ENCODE measurements around the gene SLC6A19.

The SLC6A19 gene

DNA sequence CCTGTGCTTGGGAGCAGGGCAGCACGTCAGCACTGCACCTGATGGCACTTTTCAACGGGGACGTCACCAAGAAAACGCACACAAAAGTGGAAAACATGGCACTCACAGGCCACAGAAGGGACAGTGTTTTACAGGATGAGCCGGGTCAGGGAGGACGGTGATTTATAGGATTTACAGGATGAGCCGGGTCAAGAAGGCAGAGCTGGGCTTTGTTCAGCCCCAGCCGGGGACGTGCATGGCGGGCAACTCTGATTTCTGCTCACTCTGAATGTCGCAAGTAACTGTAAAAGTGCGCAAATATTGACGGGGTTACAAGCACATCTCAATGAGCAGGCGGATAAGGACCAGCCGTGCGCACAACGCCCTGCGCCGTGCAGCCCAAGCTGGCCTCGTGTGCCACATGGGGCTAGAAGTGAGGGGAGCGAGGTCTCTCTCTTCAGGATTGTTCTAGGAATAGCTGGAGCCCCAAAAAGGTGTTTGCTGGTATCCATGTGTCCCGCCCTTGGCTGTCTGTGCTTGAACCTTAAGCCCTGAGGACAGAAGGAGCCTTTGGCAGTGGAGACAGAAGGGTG is 40.2 kb downstream of the SLC6A19 start:
- no peak for DNase-seq (ENCODE audit: low read depth in 1 of 2, low spot score in 1 of 2)

DNA sequence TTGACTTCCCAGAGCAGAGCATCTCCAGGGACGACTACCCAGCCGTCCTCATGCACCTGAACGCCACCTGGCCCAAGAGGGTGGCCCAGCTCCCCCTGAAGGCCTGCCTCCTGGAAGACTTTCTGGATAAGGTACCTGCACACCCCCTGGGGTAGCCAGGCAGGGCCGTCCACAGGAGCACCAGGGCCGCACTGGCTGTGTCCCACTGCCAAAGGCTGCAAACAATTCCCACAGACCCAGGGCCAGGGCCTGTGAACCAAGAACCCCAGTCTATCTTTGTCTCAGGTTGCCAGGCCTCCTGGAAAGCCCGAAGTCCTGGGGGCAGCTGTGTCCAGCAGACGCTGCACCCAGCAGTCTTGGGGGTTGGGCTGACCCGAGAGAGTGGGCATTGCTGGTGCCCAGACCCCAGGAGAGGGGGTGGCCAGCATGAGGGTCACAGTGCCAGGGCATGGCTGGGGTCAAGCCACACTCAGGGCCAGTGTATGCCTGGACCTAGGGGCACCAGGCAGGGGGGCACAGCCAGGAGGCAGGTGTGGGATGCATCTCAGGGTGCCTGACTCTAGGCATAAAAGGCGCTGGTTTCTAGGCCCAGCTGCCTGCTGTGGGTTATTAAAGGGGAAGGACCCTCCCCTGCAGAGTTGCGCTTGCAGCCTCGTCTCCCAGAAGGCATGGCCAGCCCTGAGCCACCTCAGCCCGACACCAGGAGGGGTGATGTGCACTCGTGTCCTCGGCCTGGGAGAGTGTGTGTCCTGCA is 41.5 kb downstream of the SLC6A19 start:
- no peak for DNase-seq (ENCODE audit: low read depth in 1 of 2, low spot score in 1 of 2)

DNA sequence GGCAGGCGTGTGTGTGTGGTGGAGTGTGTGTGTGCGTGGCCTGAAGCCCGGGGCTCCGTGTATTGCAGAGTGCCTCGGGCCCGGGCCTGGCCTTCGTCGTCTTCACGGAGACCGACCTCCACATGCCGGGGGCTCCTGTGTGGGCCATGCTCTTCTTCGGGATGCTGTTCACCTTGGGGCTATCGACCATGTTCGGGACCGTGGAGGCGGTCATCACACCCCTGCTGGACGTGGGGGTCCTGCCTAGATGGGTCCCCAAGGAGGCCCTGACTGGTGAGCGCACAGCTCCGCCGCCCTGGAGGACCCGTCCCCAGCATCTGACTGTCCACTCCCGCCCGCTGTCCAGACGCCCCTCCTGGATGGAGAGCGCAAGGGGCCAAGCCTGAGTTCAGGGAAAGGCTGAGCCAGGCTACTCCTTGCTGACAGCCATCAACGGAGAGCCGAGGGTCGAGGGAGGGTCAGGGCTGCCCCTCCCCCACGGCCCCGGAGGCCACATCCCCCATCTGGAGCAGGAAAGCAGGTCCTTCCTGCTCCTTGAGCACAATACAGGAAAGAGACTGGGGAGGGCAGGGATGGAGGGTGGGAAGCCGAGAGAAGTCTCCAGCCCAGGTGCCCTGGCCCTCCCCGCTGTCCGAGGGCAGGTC is 42.2 kb downstream of the SLC6A19 start:
- no peak for DNase-seq (ENCODE audit: low read depth in 1 of 2, low spot score in 1 of 2)

DNA sequence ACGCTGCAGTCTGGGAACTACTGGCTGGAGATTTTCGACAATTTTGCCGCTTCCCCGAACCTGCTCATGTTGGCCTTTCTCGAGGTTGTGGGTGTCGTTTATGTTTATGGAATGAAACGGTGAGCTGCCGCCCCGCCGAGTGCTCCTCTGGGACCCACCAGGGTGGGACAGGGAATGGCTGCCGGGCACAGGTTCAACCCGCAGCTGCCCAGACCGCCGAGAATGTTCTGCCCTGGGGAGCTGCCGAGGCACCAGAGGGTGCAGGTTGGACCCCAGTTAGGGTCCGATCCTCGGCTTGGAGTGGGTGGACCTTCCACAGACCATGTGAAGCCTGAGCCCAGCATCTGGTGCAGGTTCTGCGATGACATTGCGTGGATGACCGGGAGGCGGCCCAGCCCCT is 42.9 kb downstream of the SLC6A19 start:
- DNase-seq (ENCODE audit: low read depth in 1 of 2, low spot score in 1 of 2), result no peak

DNA sequence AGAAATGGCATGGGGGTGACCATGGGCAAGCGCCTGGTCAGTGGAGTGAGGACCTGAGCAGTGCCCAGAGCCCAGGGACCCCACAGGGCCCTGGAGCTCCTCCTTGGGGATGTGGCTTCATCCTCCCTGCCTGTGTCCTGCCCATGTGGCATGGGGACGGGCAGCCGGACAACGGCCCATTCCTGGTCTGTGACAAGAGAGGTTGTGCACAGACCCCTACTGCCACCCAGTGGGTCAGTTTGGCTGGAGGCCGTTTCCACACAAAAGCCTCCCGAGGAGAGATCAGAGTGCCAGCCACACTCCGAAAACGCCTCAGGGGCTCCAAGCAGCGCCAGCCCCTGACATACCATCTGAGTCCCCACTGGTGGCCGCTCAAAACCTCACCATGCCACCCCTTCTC is 43.6 kb downstream of the SLC6A19 start:
- no peak for DNase-seq (ENCODE audit: low read depth in 1 of 2, low spot score in 1 of 2)

DNA sequence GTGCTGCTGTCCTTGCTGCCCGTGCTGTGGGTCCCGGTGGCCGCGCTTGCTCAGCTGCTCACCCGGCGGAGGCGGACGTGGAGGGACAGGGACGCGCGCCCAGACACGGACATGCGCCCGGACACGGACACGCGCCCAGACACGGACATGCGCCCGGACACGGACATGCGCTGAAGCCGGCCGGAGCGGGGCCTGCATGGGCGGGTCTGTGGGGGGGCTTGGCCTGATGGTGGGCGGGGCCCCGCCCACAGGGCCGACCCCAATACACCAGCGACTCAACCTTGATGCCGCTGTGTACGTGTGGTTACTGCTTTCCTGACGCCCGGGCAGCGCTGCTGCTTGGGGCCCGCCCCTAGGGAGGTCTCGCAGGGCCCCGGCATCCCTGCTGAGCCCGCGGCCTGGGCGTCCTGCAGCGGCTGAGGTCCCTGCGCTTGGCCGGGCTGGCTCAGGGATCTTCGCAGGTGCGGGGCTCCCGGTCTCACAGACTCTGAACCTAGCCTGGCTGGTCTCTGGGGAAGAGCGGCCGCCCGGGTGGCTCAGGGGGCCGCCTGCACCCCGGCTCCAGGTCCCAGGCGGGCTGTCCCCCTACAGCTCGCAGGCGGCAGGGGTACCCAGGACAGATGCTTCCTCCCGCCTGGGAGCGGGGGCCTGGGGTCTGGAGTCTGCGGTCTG is 44.6 kb downstream of the SLC6A19 start:
- DNase-seq (ENCODE audit: low read depth in 1 of 2, low spot score in 1 of 2), result no peak

DNA sequence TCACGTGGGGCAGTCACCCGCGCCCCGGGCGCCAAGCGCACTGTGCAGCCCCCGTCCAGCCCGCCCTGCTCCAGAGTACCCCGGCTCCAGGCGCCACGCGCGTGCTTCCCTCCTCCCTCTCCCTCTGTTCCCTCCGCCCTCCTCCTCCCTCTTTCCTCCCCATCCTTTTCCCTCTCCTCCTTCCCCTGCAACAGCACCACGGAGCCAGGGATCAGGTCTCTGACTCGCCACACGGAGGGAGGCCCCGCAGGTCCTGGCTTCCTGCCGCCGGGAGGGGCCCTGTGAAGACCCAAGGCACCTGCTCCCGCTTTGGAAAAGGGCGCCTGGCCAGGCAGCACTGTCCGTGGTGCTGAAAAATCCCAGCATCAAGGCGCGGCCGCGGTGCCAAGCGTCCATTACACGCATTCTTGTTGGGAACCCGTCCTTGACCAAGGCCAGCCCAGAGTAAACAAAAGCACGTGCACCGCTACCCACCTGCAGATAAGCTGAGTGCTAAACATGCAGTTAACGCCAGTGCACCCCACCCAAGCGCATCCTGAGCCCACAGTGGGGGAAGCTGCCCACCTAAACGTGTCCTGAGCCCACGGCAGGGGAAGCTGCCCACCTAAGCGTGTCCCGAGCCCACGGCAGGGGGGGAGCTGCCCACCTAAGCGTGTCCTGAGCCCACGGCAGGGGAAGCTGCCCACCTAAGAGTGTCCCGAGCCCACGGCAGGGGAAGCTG is 45.5 kb downstream of the SLC6A19 start:
- no peak for DNase-seq (ENCODE audit: low read depth in 1 of 2, low spot score in 1 of 2)

DNA sequence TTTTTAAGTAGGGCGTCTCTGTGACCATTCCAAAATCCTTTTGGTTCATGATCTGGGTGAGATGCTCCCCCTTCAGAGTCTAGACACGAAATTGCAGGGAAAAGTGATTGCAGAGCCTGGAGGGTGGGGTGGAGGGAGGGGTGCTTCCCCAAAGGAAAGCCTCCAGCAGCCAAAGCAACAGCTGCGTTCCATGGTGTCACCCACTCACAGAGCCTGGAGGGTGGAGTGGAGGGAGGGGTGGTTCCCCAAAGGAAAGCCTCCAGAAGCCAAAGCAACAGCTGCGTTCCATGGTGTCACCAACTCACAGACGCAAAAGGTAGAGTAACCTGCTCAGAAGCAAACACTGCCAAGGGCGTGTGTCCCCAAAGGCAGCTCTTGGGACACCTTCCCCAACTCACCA is 46.4 kb downstream of the SLC6A19 start:
- DNase-seq (ENCODE audit: low read depth in 1 of 2, low spot score in 1 of 2), result no peak

DNA sequence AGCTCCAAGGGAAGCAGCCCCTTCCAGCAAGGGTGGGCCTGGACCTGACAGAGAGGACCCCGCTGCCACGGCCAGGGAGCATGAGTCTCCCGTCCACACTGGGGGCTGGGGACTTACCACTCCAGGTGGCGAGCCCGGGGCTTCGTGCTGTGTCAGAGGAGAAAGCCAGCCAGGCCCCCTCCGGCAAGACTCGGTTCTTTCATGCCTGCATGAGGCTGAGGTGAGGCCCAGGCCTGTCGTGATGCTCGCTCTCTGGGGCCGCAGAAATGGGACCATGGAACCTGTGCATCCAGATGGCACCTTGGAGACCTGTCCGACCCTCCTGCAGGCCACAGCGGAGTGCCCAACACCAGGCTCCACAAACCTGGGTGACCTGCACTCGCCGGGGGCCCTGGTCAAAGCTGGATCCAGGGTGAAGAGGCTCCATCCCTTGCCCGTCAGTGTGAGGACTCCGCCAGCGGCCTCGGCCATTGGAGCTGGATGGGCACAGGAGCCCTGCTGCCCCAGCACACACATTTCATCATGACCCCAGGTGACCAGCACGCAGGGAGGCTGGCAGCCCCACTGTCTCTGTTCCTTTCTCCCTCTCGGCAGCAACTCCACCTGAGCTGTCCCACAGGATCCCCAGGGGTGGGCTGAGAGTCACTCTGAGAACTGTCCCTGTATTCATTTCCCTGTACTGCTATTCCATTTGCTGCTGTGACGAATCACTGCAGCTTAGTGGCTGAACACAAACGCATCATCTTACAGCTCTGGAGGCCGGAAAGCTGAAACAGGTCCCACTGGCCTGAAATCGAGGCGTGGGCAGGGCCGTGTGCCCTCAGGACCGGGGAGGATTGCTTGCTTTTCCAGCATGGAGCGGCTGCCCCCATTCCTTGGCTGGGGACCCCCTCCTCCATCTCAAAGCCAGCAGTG is 48.2 kb downstream of the SLC6A19 start:
- DNase-seq (ENCODE audit: low read depth in 1 of 2, low spot score in 1 of 2), result no peak

DNA sequence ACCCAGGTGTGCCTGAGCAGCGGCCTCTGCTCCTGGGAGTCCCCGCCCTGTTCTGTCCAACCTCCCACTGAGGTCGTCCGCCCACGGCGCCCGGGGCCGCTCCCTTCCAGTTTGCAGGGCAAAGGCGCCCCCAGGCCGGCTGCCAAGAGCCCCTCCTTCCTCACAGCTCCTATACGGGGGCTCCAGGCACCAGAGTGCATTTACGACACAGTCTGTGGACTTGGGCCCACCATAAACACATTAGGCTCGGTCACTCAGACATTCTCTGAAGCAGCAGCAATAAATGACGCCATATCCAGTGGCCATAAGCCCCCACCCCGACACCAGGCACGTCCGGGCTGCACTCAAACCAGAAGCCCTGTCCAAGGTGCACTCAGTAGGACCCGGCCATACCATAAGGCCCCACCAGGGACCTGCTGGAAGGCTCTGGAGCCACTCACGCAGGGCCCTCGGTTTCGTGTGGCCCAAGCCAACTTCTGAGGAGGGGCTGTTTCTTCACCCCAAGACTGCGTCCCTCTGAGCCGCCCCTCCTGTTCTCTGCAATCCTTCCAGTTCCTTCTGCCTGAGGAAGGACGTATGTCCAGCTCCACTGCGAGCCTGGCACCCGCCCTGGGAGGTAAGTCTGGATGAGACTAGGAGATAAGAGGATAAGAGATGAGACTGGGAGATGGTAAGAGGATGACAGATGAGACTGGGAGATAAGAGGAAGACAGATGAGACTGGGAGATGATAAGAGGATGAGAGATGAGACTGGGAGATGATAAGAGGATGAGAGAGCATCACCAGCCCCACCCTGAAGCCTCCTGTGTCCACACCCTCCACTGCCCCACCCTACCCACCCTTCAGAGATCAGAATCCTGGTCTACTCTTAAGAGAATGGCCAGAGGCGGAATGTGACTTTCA is 50.5 kb downstream of the SLC6A19 start:
- DNase-seq (ENCODE audit: low read depth in 1 of 2, low spot score in 1 of 2), result no peak

DNA sequence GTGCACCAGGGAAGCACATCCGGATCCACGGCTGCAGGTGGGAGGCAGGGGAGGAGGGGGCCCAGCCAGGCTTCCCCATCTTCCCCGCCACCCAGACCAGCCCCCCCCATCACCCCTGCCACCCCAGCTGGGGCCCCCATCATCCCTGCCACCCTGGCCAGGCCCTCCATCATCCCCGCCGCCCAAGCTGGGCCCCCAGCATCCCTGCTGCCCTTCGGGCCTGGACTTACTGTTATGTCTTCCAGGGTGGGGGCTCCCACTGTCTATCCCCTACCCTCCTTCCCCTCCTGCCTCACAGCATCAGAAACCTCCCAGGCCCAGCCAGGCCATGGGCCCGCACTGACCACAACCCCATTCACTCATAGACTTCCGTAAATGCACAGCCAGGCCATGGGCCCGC is 51.3 kb downstream of the SLC6A19 start:
- no peak for DNase-seq (ENCODE audit: low read depth in 1 of 2, low spot score in 1 of 2)

DNA sequence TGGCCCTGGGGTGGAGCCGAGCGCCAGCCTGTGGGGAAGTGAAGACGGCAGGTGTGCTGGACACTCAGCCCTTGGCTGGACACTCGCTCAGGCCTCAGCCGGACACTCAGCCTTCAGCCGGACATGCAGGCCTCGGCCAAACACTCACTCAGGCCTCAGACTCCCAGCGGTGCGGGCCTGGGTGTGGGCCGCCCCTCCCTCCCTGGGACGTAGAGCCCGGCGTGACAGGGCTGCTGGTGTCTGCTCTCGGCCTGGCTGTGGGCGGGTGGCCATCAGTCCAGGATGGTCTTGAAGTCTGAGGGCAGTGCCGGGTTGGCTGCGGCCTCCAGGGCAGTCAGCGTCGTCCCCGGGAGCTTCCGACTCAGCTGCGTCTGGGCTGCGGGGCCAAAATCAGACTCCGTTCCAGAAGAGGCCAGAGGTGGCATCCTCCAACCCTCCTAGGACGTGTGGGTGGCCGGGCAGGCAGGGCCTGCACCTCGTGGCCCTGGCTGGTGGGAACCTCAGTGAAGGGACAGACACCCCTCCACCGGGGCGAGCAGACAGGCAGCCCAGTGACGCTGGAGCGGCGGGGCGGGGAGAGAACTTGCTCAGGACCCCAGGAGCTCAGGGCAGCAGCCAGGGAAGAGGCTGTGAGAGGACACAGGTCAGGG is 52.2 kb downstream of the SLC6A19 start:
- DNase-seq (ENCODE audit: low read depth in 1 of 2, low spot score in 1 of 2), result no peak

DNA sequence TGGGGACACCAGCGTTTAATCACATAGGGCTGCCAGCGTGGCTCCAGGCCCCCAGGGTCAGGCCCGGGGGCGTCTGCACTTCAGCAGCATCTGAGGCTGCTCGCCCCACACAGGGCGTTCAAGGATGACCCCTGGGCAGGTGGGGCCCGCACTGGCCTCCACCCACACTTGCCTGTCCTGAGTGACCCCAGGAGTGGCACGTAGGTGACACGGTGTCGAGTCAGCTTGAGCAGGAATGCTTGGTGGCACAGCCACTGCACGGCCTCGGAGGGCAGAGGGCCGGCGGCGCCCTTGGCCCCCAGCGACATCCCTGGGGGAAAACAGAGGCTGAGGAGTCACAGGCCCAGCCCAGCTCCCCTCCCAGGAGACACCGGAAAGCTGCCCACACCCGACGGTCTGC is 52.8 kb downstream of the SLC6A19 start:
- DNase-seq (ENCODE audit: low read depth in 1 of 2, low spot score in 1 of 2), result no peak

DNA sequence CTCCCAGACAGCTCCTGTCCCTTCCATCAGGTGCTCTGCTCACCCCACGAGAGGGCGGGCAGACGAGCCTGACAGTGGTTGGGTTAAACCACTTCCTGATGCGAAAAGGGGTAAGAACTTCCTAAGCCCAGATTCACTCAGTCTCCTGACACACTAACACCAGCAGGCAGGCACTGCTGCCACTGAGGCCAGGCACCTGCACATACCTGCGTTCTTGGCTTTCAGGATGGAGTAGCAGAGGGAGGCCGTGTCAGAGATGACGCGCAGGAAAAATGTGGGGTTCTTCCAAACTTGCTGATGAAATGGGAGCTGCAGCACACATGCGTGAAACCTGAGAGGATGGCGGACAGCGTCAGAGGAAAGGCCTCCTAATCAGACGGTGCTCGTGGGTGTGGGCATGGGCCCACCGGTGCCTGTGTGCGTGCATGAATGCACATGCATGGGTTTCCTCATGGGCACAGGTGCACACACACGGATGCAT is 53.7 kb downstream of the SLC6A19 start:
- DNase-seq (ENCODE audit: low read depth in 1 of 2, low spot score in 1 of 2), result peak; percentile 14 to 31

DNA sequence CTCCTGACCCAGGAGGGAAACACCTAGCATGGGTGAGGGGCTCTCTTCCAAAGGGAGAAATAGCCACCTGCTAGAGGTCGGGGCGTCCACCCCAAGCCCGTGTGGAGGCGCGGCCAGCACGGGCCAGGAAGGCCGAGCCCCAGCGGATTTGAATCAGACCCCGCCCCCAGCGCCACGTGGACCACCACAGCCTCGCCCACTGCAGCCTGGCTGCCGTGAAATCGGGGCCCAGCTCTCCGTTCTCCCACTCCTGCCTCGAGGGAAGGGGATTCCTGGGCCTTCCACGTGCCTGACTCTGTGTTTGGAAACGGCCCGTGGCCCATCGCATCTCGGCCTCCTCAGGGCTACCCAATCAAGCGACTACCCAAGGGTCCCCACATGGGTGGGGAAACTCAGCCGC is 55.4 kb downstream of the SLC6A19 start:
- DNase-seq (ENCODE audit: low read depth in 1 of 2, low spot score in 1 of 2), result no peak

DNA sequence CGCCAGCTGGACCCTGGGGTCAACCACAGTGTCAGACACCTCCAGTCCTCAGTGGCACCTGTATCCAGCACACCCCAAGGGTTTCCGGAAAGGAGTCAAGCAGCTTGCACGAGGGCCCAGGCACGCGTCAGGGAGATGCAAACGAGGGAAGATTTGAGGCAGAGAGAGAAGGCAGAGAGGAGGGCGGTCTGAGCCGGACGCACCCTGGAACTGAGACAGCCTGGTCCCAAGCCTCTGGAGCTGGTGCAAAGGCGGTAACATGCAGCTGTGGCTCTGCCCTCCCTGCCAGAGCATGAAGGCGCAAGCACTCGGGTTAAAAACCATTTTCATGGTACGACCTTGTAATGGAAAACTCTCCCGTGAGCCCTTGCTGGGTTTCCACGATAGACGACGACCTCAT is 56.0 kb downstream of the SLC6A19 start:
- no peak for DNase-seq (ENCODE audit: low read depth in 1 of 2, low spot score in 1 of 2)

DNA sequence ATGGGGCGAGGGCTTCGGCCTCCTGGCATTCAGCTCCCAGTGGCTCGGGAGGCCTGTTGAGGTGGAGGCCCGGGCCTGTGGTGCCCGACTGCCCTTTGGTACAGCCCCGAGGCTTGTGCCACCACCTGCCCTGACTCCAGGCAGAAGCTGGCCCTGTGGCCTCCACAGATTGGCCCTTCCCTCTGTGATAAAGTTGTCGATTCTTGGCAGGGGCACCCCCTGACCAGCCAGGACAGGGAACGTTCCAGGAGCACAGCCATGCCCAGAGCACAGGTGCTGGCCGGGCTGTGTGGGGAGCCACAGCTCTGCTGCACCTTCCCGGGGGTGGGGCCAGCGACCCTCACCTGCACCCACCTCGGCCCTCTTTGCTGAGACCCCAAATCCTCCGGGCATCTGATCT is 56.4 kb downstream of the SLC6A19 start:
- DNase-seq (ENCODE audit: low read depth in 1 of 2, low spot score in 1 of 2), result no peak

DNA sequence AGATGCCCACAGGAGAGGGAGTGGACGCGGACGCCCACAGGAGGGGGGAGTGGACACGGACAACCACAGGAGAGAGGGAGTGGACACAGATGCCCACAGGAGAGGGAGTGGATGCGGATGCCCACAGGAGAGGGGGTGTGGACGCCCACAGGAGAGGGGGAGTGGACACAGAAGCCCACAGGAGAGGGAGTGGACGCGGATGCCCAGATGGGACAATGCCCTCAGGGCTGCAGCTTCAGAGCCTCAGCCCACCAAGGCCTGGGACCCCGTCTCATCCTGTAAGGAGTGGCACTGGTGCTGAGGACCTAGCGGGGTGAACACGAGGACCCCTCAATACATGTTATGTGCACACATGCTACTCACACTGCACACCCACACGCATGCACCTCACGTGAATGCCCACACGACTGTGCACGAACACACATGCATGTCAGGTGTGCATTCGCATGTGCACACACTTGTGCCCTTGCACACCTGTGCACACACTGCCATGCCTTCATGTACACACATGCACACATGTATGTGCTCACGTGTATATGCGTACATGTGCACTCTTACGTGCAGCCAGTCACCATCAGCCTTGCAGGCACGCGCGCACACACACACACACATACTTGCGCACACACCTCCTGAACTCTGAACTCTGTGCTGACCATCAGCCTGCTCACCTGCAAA is 58.5 kb downstream of the SLC6A19 start:
- no peak for DNase-seq (ENCODE audit: low read depth in 1 of 2, low spot score in 1 of 2)
